GM21526 (cell line): ENCODE data around the gene TNS3.

Source experiments
- ATAC-seq: cut with Tn5 transposase; IDR thresholded peaks from one replicate; pipeline ENCODE4 v1.9.1; 2021; ENCODE audit warnings: moderate library complexity; ENCODE audit not compliant: unreplicated experiment, low FRiP score

Gene TNS3

GRCh38 chr7:47300472-47301104 is 281.3 kb downstream of the TNS3 start:
- ATAC-seq, result no peak

GRCh38 chr7:47299496-47299895 is 282.4 kb downstream of the TNS3 start:
- no peak for ATAC-seq

GRCh38 chr7:47298636-47299035 is 283.3 kb downstream of the TNS3 start:
- ATAC-seq, result no peak

- no peak for ATAC-seq
Measured at GRCh38 chr7:47297120-47297519, 284.8 kb downstream of the TNS3 start.

- ATAC-seq, result no peak
Measured at GRCh38 chr7:47295606-47296005, 286.3 kb downstream of the TNS3 start.

- no peak for ATAC-seq
Measured at GRCh38 chr7:47294556-47295222, 287.2 kb downstream of the TNS3 start.

- no peak for ATAC-seq
Measured at GRCh38 chr7:47293884-47294555, 287.9 kb downstream of the TNS3 start.

- ATAC-seq, result no peak
Measured at GRCh38 chr7:47292832-47293309, 289.0 kb downstream of the TNS3 start.

GRCh38 chr7:47291461-47292081 is 290.3 kb downstream of the TNS3 start:
- ATAC-seq, result peak; percentile 89

- ATAC-seq, result no peak
Measured at GRCh38 chr7:47290867-47291266, 291.0 kb downstream of the TNS3 start.

- ATAC-seq, result no peak
Measured at GRCh38 chr7:47290466-47290865, 291.4 kb downstream of the TNS3 start.

- no peak for ATAC-seq
Measured at GRCh38 chr7:47288060-47288459, 293.9 kb downstream of the TNS3 start.

GRCh38 chr7:47285860-47286491 is 295.9 kb downstream of the TNS3 start:
- ATAC-seq, result no peak

GRCh38 chr7:47284691-47285635 is 296.9 kb downstream of the TNS3 start:
- no peak for ATAC-seq

- ATAC-seq, result no peak
Measured at GRCh38 chr7:47283497-47284131, 298.3 kb downstream of the TNS3 start.

GRCh38 chr7:47282790-47283496 is 299.0 kb downstream of the TNS3 start:
- ATAC-seq, result no peak

GRCh38 chr7:47281966-47282643 is 299.8 kb downstream of the TNS3 start:
- ATAC-seq, result no peak

GRCh38 chr7:47281161-47281560 is 300.8 kb downstream of the TNS3 start:
- ATAC-seq, result no peak
